Loucy (cell line): ENCODE data around the gene DDN.

Experiments used
- H2AFZ ChIP-seq: fragments of 200-600 bp; sonication (generic); 2 replicates; pipeline ENCODE4 v1.6.0; 2016; ENCODE audit warnings: antibody characterized with exemption, mild to moderate bottlenecking, low read length, moderate library complexity
- H3F3A ChIP-seq: fragments of 200-600 bp; 2 replicates; pipeline ENCODE4 v1.6.0; 2016; ENCODE audit warnings: antibody characterized with exemption, low read depth, mild to moderate bottlenecking
- H3K27me3 ChIP-seq: fragments of 200-600 bp; sonication (generic); 2 replicates; pipeline ENCODE4 v1.6.1; 2014; ENCODE audit warnings: low read length, mild to moderate bottlenecking; ENCODE audit not compliant: insufficient read depth, poor library complexity, severe bottlenecking
- H3K36me3 ChIP-seq: fragments of 200-600 bp; sonication (generic); 2 replicates; pipeline ENCODE4 v1.6.1; 2016; ENCODE audit warnings: low read length; ENCODE audit not compliant: insufficient read depth
- H3K4me1 ChIP-seq: fragments of 200-600 bp; sonication (generic); 2 replicates; pipeline ENCODE4 v1.5.1; 2014; ENCODE audit warnings: low read length, mild to moderate bottlenecking; ENCODE audit not compliant: insufficient read depth, poor library complexity, severe bottlenecking
- H3K4me2 ChIP-seq: fragments of 200-600 bp; sonication (generic); 2 replicates; pipeline ENCODE4 v1.6.0; 2014; ENCODE audit warnings: antibody characterized with exemption, low read length, low read depth, mild to moderate bottlenecking; ENCODE audit not compliant: poor library complexity, severe bottlenecking
- H3K4me3 ChIP-seq: fragments of 200-600 bp; sonication (generic); 2 replicates; pipeline ENCODE4 v1.5.1; 2014; ENCODE audit warnings: low read length, mild to moderate bottlenecking, mixed read lengths; ENCODE audit not compliant: poor library complexity, severe bottlenecking
- H3K79me2 ChIP-seq: fragments of 200-600 bp; sonication (generic); 2 replicates; pipeline ENCODE4 v1.6.1; 2014; ENCODE audit warnings: low read length; ENCODE audit not compliant: insufficient read depth
- H3K9ac ChIP-seq: fragments of 200-600 bp; sonication (generic); 2 replicates; pipeline ENCODE4 v1.6.0; 2014; ENCODE audit warnings: mild to moderate bottlenecking, low read depth, low read length, moderate library complexity; ENCODE audit not compliant: poor library complexity, severe bottlenecking
- H3K9me2 ChIP-seq: fragments of 200-600 bp; sonication (generic); replicated peaks from 2 replicates; pipeline ENCODE4 v1.6.1; 2016; ENCODE audit warnings: low read depth, low read length, mixed read lengths
- H3K9me3 ChIP-seq: fragments of 200-600 bp; sonication (generic); 2 replicates; pipeline ENCODE4 v1.6.1; 2014; ENCODE audit warnings: mild to moderate bottlenecking, antibody characterized with exemption, low read length, low read depth; ENCODE audit not compliant: insufficient read depth
- H4K20me1 ChIP-seq: fragments of 200-600 bp; sonication (generic); 2 replicates; pipeline ENCODE4 v1.6.0; 2014; ENCODE audit warnings: antibody characterized with exemption, low read length, mild to moderate bottlenecking; ENCODE audit not compliant: insufficient read depth, poor library complexity, severe bottlenecking
- EZH2phosphoT487 ChIP-seq: fragments of 200-600 bp; IDR thresholded peaks from 2 replicates; pipeline ENCODE4 v1.6.1; 2018; ENCODE audit warnings: antibody characterized with exemption, mild to moderate bottlenecking, moderate library complexity, borderline replicate concordance
- TF ChIP-seq, protein P1 (sequence below): fragments of 200-600 bp; sonication (generic); conservative IDR thresholded peaks from 2 replicates; pipeline ENCODE4 v1.5.1; 2014; ENCODE audit warnings: mild to moderate bottlenecking, antibody characterized with exemption, low read length

The DDN gene

DNA sequence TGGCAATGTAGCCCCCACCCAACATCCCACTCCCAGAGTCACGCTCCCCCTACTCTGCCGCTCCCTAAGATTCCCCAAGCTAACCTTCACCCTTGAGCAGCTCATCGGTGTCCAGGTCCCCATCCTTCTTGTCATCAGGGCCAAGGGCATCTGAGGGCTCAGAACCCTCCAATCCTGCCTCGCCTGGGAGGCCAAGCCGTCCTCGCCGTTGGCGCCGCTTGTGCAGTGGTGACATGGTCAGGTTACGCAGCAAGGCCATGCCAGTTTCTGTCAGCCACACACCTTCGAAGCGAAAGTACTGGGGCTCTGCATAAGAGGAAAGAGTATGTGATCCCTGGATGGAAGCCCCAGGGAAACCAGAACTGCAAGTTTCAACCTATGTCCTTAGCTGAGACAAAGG lies 45.5 kb upstream of the DDN start:
- peaks cover 9% of the 10 kb centered on the region for H4K20me1 ChIP-seq
- no peak overlapping the region for H3K4me2 ChIP-seq
- H3K9me2 ChIP-seq, result no peaks in the 10 kb centered on the region
- no peaks in the 10 kb centered on the region for H3K27me3 ChIP-seq
- no peaks in the 10 kb centered on the region for H3K4me1 ChIP-seq
- no peaks in the 10 kb centered on the region for H3K9me3 ChIP-seq
- no peaks in the 10 kb centered on the region for H3F3A ChIP-seq
- no peak overlapping the region for H3K4me3 ChIP-seq
- H3K9ac ChIP-seq, result no peak overlapping the region
- TF ChIP-seq EZH2phosphoT487, result no peak
- TF ChIP-seq, protein P1, sequence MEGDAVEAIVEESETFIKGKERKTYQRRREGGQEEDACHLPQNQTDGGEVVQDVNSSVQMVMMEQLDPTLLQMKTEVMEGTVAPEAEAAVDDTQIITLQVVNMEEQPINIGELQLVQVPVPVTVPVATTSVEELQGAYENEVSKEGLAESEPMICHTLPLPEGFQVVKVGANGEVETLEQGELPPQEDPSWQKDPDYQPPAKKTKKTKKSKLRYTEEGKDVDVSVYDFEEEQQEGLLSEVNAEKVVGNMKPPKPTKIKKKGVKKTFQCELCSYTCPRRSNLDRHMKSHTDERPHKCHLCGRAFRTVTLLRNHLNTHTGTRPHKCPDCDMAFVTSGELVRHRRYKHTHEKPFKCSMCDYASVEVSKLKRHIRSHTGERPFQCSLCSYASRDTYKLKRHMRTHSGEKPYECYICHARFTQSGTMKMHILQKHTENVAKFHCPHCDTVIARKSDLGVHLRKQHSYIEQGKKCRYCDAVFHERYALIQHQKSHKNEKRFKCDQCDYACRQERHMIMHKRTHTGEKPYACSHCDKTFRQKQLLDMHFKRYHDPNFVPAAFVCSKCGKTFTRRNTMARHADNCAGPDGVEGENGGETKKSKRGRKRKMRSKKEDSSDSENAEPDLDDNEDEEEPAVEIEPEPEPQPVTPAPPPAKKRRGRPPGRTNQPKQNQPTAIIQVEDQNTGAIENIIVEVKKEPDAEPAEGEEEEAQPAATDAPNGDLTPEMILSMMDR, result no peak
- H3K36me3 ChIP-seq, result peaks cover 96% of the 10 kb centered on the region; the same call in 1 of the 2 replicates
- no peaks in the 10 kb centered on the region for H3K79me2 ChIP-seq
- no peak overlapping the region for H2AFZ ChIP-seq

DNA sequence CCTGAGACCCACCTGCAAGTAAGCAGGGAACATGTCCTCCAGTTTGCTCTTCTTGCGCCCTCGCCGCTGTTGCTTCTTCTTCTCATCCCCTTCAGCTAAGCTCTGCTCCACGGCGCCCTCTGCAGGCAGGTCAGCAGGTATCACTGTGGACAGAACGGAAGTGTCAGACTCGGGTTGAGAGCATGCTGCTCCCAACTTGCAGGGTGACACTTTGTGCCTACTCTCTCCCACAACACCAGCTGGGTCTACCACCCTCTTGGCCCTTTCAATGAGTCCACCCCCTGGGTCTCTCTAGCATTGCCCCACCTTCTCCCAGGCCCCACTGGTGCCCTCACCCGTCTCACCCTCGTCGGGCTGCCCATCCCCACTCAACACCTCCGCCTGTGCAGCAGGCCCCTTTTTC lies 44.7 kb upstream of the DDN start:
- Histone ChIP-seq H3K9ac (no peak overlapping the region), H3F3A (no peaks in the 10 kb centered on the region), H3K9me3 (no peaks in the 10 kb centered on the region), H3K4me2 (no peak overlapping the region), H3K4me1 (no peaks in the 10 kb centered on the region), H3K9me2 (no peaks in the 10 kb centered on the region), H3K4me3 (no peak overlapping the region), H3K27me3 (no peaks in the 10 kb centered on the region), H3K36me3 (peaks cover 96% of the 10 kb centered on the region; the same call in 1 of the 2 replicates), H3K79me2 (no peaks in the 10 kb centered on the region), H4K20me1 (peaks cover 9% of the 10 kb centered on the region), H2AFZ (no peak overlapping the region)
- TF ChIP-seq EZH2phosphoT487, result no peak
- TF ChIP-seq, protein P1, result peak; percentile 84

DNA sequence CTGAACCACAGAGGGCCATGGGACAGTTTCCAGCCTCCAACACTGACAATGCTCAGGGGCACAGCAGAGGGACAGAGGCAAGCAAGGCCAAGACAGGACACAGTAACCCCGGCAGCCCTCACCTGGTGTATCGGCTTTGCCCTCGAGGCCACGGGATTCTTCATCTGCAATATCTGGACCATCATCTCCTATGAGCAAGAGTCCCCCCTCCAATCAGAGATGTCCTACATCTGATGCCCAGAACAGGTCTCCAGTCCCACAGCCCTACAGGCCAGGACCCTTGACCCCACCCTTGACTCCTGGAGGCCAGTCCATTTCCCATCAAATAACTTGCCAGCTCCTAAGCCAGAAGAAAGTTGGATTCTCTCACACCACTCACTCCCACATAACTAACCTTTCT lies 44.1 kb upstream of the DDN start:
- Histone ChIP-seq H2AFZ (no peak overlapping the region), H3K4me1 (no peaks in the 10 kb centered on the region)
- TF ChIP-seq EZH2phosphoT487, result no peak
- TF ChIP-seq, protein P1, result no peak

More for the DNA sequence above, 44.1 kb upstream of the DDN start:
- Histone ChIP-seq H3K36me3 (peaks cover 96% of the 10 kb centered on the region; the same call in 1 of the 2 replicates), H3K9me3 (no peaks in the 10 kb centered on the region), H3F3A (no peaks in the 10 kb centered on the region), H3K4me3 (no peak overlapping the region), H3K9ac (no peak overlapping the region), H3K79me2 (no peaks in the 10 kb centered on the region), H4K20me1 (peaks cover 9% of the 10 kb centered on the region), H3K9me2 (no peaks in the 10 kb centered on the region), H3K27me3 (no peaks in the 10 kb centered on the region), H3K4me2 (no peak overlapping the region)
